Heart right ventricle (tissue), 16 donors: ENCODE data around the gene PICK1. TPM values are rescaled to one million over a fixed set of nuclear protein-coding genes. Genes with fewer than 3 reads are reported as not detected.

Experiments
- ATAC-seq, 8 donors: fragments of 200-7000 bp; cut with Tn5 transposase; one replicate each; pipeline ENCODE4 v1.9.1; 2020; ENCODE audit warnings: mild to moderate bottlenecking in 8 of 8, moderate library complexity in 8 of 8, moderate number of reproducible peaks in 1 of 8
- DNase-seq, 2 donors: peaks; one replicate each; pipeline ENCODE4 v3.0.0-alpha.2; 2020
- H3K27ac ChIP-seq, 10 donors: fragments of 200-600 bp; sonication (generic) in 2 of 10; one replicate each; pipeline versions ENCODE4 v1.5.0 to v1.8.0; 2020 to 2022; ENCODE audit warnings: mild to moderate bottlenecking in 3 of 10
- H3K27me3 ChIP-seq, 7 donors: fragments of 200-600 bp; one replicate each; pipeline ENCODE4 v1.8.0; 2021 to 2022; ENCODE audit warnings: mild to moderate bottlenecking in 2 of 7
- H3K36me3 ChIP-seq, 9 donors: fragments of 200-600 bp; sonication (generic) in 1 of 9; one replicate each; pipeline versions ENCODE4 v1.5.0 to v1.8.0; 2020 to 2022; ENCODE audit warnings: mild to moderate bottlenecking in 2 of 9
- H3K4me1 ChIP-seq, 9 donors: fragments of 200-600 bp; sonication (generic) in 1 of 9; one replicate each; pipeline versions ENCODE4 v1.5.0 to v1.8.0; 2020 to 2022; ENCODE audit warnings: mild to moderate bottlenecking in 4 of 9
- H3K4me3 ChIP-seq, 10 donors: fragments of 200-600 bp; sonication (generic) in 2 of 10; one replicate each; pipeline versions ENCODE4 v1.5.0 to v1.8.0; 2020 to 2022; ENCODE audit warnings: mild to moderate bottlenecking in 7 of 10, moderate library complexity in 2 of 10
- H3K9me3 ChIP-seq, 11 donors: fragments of 200-600 bp in 10 of 11; sonication (generic) in 2 of 11; one replicate each; pipeline versions ENCODE4 v1.5.0 to v1.8.0; 2013 to 2022; ENCODE audit warnings: mild to moderate bottlenecking in 2 of 11, control low read depth in 1 of 11, moderate library complexity in 1 of 11
- WGBS, 2 donors: extraction: QIAGEN DNeasy Blood & Tissue Kit; methylation state at CpG; one replicate each; pipeline ENCODE4 v1.1.7; 2013; ENCODE audit warnings: inconsistent platforms in 1 of 2; 5-methylcytosine and 5-hydroxymethylcytosine counted together
- intact Hi-C, 10 donors: fragments of 100-400 bp; cut with DNase I; formaldehyde crosslinking; loops; one replicate each; pipeline versions ENCODE4 v1.11.1 to v1.14.2; 2022
- polyA plus RNA-seq, 2 donors: library from polyadenylated mRNA; stranded (reverse); fragments of 200-250 nt; gene quantifications; one replicate each; pipeline ENCODE4 v1.2.3, GENCODE V29; 2013
- total RNA-seq, 10 donors: library from RNA; stranded (reverse); fragmentation: NEBNext Ultra II Directional in 3 of 10; extraction: Animal tissue kit (Norgen Biotek cat#: 25700) in 3 of 10; gene quantifications; one replicate each; pipeline versions ENCODE4 v1.2.1 to v1.2.4, GENCODE V29; 2021 to 2023
- TF ChIP-seq, protein P1 (sequence below), 9 donors: fragments of 200-600 bp; sonication (generic) in 2 of 9; IDR thresholded peaks; one replicate each; pipeline versions ENCODE4 v1.5.0 to v1.8.0; 2021 to 2022; ENCODE audit warnings: antibody characterized with exemption in 9 of 9, mild to moderate bottlenecking in 5 of 9, moderate library complexity in 1 of 9
- donor health status: Arrhythmogenic right ventricular cardiomyopathy.
- donor health status: ischemic (EF 13 %, LVEDD 7.1; RV severe dilation, severe dysfunction).
- donor health status: healthy with polysubstance abuse.
- donor health status: DM: no; HTN: yes; CAD: no.
- donor health status: DM: no; HTN: no; CAD: no.
- donor health status: ischemic (EF 25% LVEDD 6.9; RV normal size, moderate dysfunction).
- donor health status: ischemic (EF 25% LVEDD 5.7; RV mildly dilated, moderate dysfunction).
- donor health status: healthy.
- donor health status: DM: yes; HTN: yes; CAD: no.
- donor health status: Ischemic cardiomyopathy.
- donor health status: ischemic (EF 35%, LVEDD 5.7; RV mildly dilated, moderate dysfunction).
- donor health status: nonischemic (EF 11% LVEDD 7.7; RV severe dilation, severe dysfunction).
- donor health status: DM: yes; HTN: yes; CAD: no.
- donor health status: PGD.
- donor health status: ischemic (EF 29% LVEDD 5.4; RV normal size, mild dysfunction).
- donor health status: nonischemic (EF 23%, LVEDD 6.1; RV moderate dilation, normal function).

The PICK1 gene
- total and polyA plus RNA-seq, 12 donors, result 17.4 to 32.9 (median 23.2) TPM

GRCh38 chr22:38083931-38084631 lies 26.9 kb downstream of the PICK1 start, which contains the start of gene SLC16A8:
TSS of gene SLC16A8 (minus strand) at chr22:38084184. CDS start at chr22:38082873, 1,311 bp downstream.
- peaks cover 12 to 29% (median 28%) of the 10 kb centered on the region in 9 donors for H3K4me1 ChIP-seq
- H3K9me3 ChIP-seq, result no peaks in the 10 kb centered on the region
- intact Hi-C loops, result no loop called here
- no peak for ATAC-seq
- H3K36me3 ChIP-seq, result no peaks in the 10 kb centered on the region
- no peak within 1 kb of the TSS for H3K27ac ChIP-seq
- 80 to 83% methylated on average over 16 of the region's 16 CpGs for WGBS, 2 donors
- no peak within 1 kb of the TSS for H3K4me3 ChIP-seq
- peaks cover 0 to 56% (median 28%) of the 10 kb centered on the region in 7 donors for H3K27me3 ChIP-seq
- DNase-seq, result no peak
- TF ChIP-seq, protein P1, sequence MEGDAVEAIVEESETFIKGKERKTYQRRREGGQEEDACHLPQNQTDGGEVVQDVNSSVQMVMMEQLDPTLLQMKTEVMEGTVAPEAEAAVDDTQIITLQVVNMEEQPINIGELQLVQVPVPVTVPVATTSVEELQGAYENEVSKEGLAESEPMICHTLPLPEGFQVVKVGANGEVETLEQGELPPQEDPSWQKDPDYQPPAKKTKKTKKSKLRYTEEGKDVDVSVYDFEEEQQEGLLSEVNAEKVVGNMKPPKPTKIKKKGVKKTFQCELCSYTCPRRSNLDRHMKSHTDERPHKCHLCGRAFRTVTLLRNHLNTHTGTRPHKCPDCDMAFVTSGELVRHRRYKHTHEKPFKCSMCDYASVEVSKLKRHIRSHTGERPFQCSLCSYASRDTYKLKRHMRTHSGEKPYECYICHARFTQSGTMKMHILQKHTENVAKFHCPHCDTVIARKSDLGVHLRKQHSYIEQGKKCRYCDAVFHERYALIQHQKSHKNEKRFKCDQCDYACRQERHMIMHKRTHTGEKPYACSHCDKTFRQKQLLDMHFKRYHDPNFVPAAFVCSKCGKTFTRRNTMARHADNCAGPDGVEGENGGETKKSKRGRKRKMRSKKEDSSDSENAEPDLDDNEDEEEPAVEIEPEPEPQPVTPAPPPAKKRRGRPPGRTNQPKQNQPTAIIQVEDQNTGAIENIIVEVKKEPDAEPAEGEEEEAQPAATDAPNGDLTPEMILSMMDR (IDR thresholded peaks at IDR 0.05), result no peak

DNA sequence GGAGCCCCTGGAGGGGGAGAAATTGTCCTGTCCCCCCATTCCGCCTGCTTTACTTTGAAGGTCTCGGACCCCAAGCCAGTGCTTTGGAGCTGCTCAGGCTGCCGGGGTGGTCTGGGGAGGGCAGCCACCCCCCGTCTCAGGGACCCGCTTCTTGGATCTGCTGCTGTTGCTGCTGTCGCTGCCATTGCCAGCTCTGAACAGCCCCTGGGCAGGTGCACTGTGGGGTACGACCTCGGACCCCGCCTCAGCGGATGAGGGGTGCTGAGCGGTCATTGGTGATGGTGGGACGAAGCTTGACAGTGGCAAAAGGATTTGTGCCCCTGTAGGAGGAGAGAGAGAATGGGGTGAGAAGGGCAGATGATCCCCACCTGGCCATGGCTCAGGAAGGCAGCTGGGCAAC lies 27.9 kb downstream of the PICK1 start:
- Histone ChIP-seq H3K27ac (no peak overlapping the region), H3K36me3 (no peaks in the 10 kb centered on the region), H3K9me3 (no peaks in the 10 kb centered on the region), H3K4me3 (no peak overlapping the region), H3K4me1 (peaks cover 12 to 30% (median 28%) of the 10 kb centered on the region in 9 donors), H3K27me3 (peaks cover 0 to 65% (median 33%) of the 10 kb centered on the region in 7 donors)
- TF ChIP-seq, protein P1 (IDR thresholded peaks at IDR 0.05), result no peak
- no peak for DNase-seq
- no peak for ATAC-seq
- intact Hi-C loops, result no loop called here
- 93 to 97% methylated on average over 11 to 12 of the region's 12 CpGs for WGBS, 2 donors

DNA sequence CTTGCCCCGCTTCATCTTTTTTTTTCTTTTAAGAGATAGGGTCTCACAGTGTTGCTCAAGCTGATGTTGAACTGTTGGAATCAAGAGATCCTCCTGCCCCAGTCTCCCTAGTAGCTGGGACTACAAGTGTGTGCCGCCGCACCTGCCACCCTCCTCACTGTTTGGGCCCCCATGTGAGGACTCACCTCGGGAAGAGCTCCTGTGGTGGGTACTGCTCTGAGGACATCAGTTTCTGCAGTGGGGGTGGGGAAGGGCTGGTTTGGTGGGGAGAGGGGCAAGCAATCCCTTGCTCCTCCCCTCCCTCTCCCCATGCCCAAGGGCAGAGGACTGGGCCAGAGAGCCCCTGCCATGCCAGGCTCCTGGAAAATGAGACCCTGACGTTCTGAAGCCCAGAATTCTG lies 28.3 kb downstream of the PICK1 start:
- no peak overlapping the region for H3K4me3 ChIP-seq
- intact Hi-C loops, result no loop called here
- 67 to 89% methylated on average over 5 of the region's 5 CpGs for whole genome bisulfite sequencing, 2 donors

DNA sequence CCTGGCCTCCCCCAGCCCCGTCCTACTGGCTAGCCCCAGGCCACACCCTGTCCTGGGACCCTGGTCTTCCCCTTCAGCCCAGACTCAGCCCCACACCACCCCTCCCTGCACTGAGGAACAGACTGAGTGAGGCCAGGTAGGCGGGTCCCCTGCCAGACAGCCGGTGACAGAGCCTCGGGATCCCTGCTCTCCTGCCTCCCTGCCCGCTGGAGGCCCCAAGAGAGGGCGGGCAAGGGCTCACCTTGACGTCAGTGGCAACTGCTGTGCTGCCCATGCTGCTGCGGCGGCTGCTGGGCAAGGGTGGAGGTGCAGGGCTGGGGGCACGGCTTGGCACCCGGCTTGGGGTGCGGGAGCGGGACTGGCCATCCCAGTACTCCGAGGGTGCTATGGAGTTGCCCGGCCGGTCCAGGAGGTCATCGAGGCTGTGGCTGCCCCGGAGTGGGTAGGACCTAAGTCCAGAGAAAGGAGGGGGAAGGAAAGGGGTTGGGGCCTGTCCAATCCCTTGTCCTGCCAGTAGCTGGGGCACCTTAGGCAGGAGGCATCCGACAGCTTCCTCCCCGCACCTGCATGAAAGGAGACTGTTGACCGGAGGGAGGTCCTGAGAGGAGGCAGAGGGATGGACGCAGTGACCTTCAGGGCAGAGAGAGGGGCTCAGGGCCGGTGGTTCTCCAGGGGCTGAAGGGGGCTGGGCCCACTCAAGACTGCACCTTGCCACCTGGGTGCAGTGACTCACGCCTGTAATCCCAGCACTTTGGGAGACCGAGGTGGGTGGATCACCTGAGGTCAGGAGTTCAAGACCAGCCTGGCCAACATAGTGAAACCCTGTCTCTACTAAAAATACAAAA lies 29.0 kb downstream of the PICK1 start:
- peaks cover 0 to 54% (median 33%) of the 10 kb centered on the region in 7 donors for H3K27me3 ChIP-seq
- DNase-seq, result no peak
- ATAC-seq, result no peak
- intact Hi-C loops, result no loop called here
- no peak overlapping the region for H3K4me3 ChIP-seq
- H3K36me3 ChIP-seq, result no peaks in the 10 kb centered on the region
- TF ChIP-seq, protein P1 (IDR thresholded peaks at IDR 0.05), result no peak
- WGBS, 2 donors, result 91 to 93% methylated on average over 22 to 25 of the region's 25 CpGs
- H3K9me3 ChIP-seq, result no peaks in the 10 kb centered on the region
- no peak overlapping the region for H3K27ac ChIP-seq
- H3K4me1 ChIP-seq, result peaks cover 6 to 24% (median 21%) of the 10 kb centered on the region in 9 donors

More for the DNA sequence above, 28.3 kb downstream of the PICK1 start:
- peaks cover 0 to 61% (median 33%) of the 10 kb centered on the region in 7 donors for H3K27me3 ChIP-seq
- H3K36me3 ChIP-seq, result no peaks in the 10 kb centered on the region
- DNase-seq (no peak), ATAC-seq (no peak)
- H3K9me3 ChIP-seq, result no peaks in the 10 kb centered on the region
- TF ChIP-seq, protein P1 (IDR thresholded peaks at IDR 0.05), result no peak
- peaks cover 11 to 29% (median 28%) of the 10 kb centered on the region in 9 donors for H3K4me1 ChIP-seq
- no peak overlapping the region for H3K27ac ChIP-seq
